ENCODE measurements around the gene LRRC4B. TPM values are rescaled to one million over a fixed set of nuclear protein-coding genes. Genes with fewer than 3 reads are reported as not detected.
"Not testable (repeated sequence)": the region's sequence is repeated elsewhere in the genome, so short reads cannot be mapped to it uniquely, and the experiment has no call there.

Gene LRRC4B
- total RNA-seq, 1 experiment from 2014 or later = 3.8 TPM

DNA sequence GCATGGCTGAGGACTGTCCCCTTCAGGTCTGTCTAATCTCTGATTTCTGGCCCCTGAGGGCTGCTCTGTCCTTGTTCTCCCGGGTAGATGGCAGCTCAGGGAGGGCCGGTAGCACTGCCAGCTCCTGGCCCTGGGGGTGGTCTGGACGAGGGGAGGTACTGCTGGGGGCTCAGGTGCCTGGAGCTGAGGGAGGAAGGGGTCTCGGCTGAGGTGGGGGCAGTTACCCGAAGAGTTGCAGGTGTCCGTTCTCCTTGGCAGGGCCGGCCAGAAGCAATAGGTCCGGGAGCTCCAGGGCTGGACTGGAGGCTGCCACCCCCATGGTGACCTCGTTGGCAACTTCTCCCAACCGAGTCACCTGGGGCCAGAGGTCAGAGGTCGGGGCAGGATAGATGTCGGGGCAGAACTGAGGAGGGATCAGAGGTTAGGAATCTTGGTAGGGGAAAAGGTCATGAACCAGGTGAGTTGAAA is 93.1 kb downstream of the LRRC4B start:
- no peaks in the 10 kb centered on the region for H3K23me2 ChIP-seq (ENCODE audit: insufficient read length, low read depth, low read length, poor library complexity, severe bottlenecking)
- H3K27ac Mint-ChIP-seq = peak overlapping the region in 1 of 3 experiments; percentile 22; a peak in 1 of 7 replicates
- WGBS (ENCODE audit: extremely low coverage, insufficient read length, low lambda C conversion rate) = no CpG with 5 or more reads among the region's 12 CpGs

DNA sequence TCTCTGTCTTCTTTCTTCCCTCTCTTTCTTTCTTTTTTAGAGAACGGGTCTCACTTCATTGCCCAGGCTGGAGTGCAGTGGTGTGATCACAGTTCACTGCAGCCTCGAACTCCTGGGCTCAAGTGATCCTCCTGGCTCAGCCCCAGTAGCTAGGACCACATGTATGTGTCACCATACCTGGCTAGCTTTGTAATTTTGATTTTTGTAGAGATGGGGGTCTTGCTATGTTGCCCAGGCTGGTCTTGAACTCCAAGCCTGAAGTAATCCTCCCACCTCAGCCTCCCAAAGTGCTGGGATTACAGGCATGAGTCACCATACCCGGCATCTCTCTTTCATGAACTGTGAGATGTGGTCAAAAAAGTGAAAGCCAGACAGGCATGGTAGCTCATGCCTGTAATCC is 94.9 kb downstream of the LRRC4B start:
- H3K27me3 Mint-ChIP-seq (ENCODE audit: low read depth) = peaks cover 11% of the 10 kb centered on the region
- H3K4me1 Mint-ChIP-seq = peaks cover 6 to 18% of the 10 kb centered on the region in 2 experiments
- H3K27ac Mint-ChIP-seq; H3K23me2 ChIP-seq (ENCODE audit: insufficient read length, low read depth, low read length, poor library complexity, severe bottlenecking); H4K8ac ChIP-seq (replicated peaks; ENCODE audit: insufficient read length, low read depth, low read length); H2AK5ac ChIP-seq (ENCODE audit: insufficient read length, low read length); H2BK12ac ChIP-seq (ENCODE audit: insufficient read length, low read depth, low read length); H4K91ac ChIP-seq (ENCODE audit: insufficient read length, low read depth, low read length); H3K27ac ChIP-seq (ENCODE audit: insufficient read length, low read depth, low read length); H3K27me3 ChIP-seq (ENCODE audit: insufficient read depth, low read length); H2AFZ ChIP-seq (ENCODE audit: low read length); H3K4me1 ChIP-seq (ENCODE audit: insufficient read depth, low read length); H3K9me3 ChIP-seq (ENCODE audit: control insufficient read depth, low read depth, low read length); H3T11ph ChIP-seq (ENCODE audit: low read length); H2BK120ac ChIP-seq (ENCODE audit: low read depth, low read length, poor library complexity, severe bottlenecking); H3K18ac ChIP-seq (ENCODE audit: insufficient read length, low read depth, low read length); H3K4ac ChIP-seq (ENCODE audit: low read depth, low read length); H3K79me2 ChIP-seq (ENCODE audit: insufficient read depth, low read length); H3K23ac ChIP-seq (ENCODE audit: insufficient read length, low read depth, low read length); H4K20me1 ChIP-seq (ENCODE audit: control insufficient read depth, insufficient read depth, insufficient read length); H3K56ac ChIP-seq (ENCODE audit: insufficient read length, low read depth, low read length); H3K4me3 Mint-ChIP-seq; H3K9ac ChIP-seq (ENCODE audit: extremely low read depth, insufficient read length, low read length); H4K5ac ChIP-seq (ENCODE audit: insufficient read length, low read depth, low read length); H2BK15ac ChIP-seq (ENCODE audit: low read depth, low read length); H3K4me2 ChIP-seq (ENCODE audit: insufficient read depth, insufficient read length, low read length); H3K79me1 ChIP-seq (ENCODE audit: insufficient read depth, low read depth, low read length, poor library complexity, severe bottlenecking); H2BK5ac ChIP-seq (ENCODE audit: insufficient read length, low read length); H3K14ac ChIP-seq (ENCODE audit: insufficient read depth, low read length); DNase-seq; H2BK20ac ChIP-seq (ENCODE audit: low read depth, low read length, poor library complexity, severe bottlenecking): not testable (repeated sequence)
- peaks cover 12 to 15% (median 14%) of the 10 kb centered on the region in 3 experiments for H3K36me3 Mint-ChIP-seq (ENCODE audit: insufficient read depth in 1 of 3, low read depth in 3 of 3)
- no CpG with 5 or more reads among the region's 3 CpGs for WGBS (ENCODE audit: extremely low coverage, insufficient read length, low lambda C conversion rate)
- H3K9me3 Mint-ChIP-seq = peaks cover 10 to 14% of the 10 kb centered on the region in 2 experiments

More for the DNA sequence above, 93.1 kb downstream of the LRRC4B start:
- H3K27me3 ChIP-seq (ENCODE audit: insufficient read depth, low read length) = no peaks in the 10 kb centered on the region
- no peak overlapping the region for H3K4me2 ChIP-seq (ENCODE audit: insufficient read depth, insufficient read length, low read length)
- H2BK120ac ChIP-seq (ENCODE audit: low read depth, low read length, poor library complexity, severe bottlenecking) = no peak overlapping the region
- H4K5ac ChIP-seq (ENCODE audit: insufficient read length, low read depth, low read length) = no peak overlapping the region
- H2BK20ac ChIP-seq (ENCODE audit: low read depth, low read length, poor library complexity, severe bottlenecking) = no peak overlapping the region
- no peaks in the 10 kb centered on the region for H4K20me1 ChIP-seq (ENCODE audit: control insufficient read depth, insufficient read depth, insufficient read length)
- Mint-ChIP-seq H3K36me3 (ENCODE audit: insufficient read depth in 1 of 3, low read depth in 3 of 3) (peaks cover 23 to 27% (median 26%) of the 10 kb centered on the region in 3 experiments), H3K27me3 (ENCODE audit: low read depth) (peaks cover 2% of the 10 kb centered on the region), H3K4me1 (peaks cover 8 to 21% of the 10 kb centered on the region in 2 experiments), H3K4me3 (peak overlapping the region; percentile 96 to 99), H3K9me3 (peaks cover 10 to 21% of the 10 kb centered on the region in 2 experiments)
- H2BK12ac ChIP-seq (ENCODE audit: insufficient read length, low read depth, low read length) = no peak overlapping the region
- no peak overlapping the region for H2BK15ac ChIP-seq (ENCODE audit: low read depth, low read length)
- no peak overlapping the region for H4K8ac ChIP-seq (replicated peaks; ENCODE audit: insufficient read length, low read depth, low read length)
- no peak overlapping the region for H3K23ac ChIP-seq (ENCODE audit: insufficient read length, low read depth, low read length)
- no peak overlapping the region for H3K27ac ChIP-seq (ENCODE audit: insufficient read length, low read depth, low read length)
- H3K4ac ChIP-seq (ENCODE audit: low read depth, low read length) = no peak overlapping the region
- H3K18ac ChIP-seq (ENCODE audit: insufficient read length, low read depth, low read length) = no peak overlapping the region
- peaks cover 5% of the 10 kb centered on the region; the same call in 1 of the 2 replicates for H3K79me2 ChIP-seq (ENCODE audit: insufficient read depth, low read length)
- no peak overlapping the region for H2AK5ac ChIP-seq (ENCODE audit: insufficient read length, low read length)
- no peak overlapping the region for H3K14ac ChIP-seq (ENCODE audit: insufficient read depth, low read length)
- H3K4me1 ChIP-seq (ENCODE audit: insufficient read depth, low read length) = peaks cover 4% of the 10 kb centered on the region; the same call in 1 of the 2 replicates
- DNase-seq = no peak
- no peak overlapping the region for H3T11ph ChIP-seq (ENCODE audit: low read length)
- H3K9ac ChIP-seq (ENCODE audit: extremely low read depth, insufficient read length, low read length) = no peak overlapping the region
- peaks cover 9% of the 10 kb centered on the region for H3K79me1 ChIP-seq (ENCODE audit: insufficient read depth, low read depth, low read length, poor library complexity, severe bottlenecking)
- H4K91ac ChIP-seq (ENCODE audit: insufficient read length, low read depth, low read length) = no peak overlapping the region
- H3K9me3 ChIP-seq (ENCODE audit: control insufficient read depth, low read depth, low read length) = peaks cover 7% of the 10 kb centered on the region
- TF ChIP-seq, protein P1, sequence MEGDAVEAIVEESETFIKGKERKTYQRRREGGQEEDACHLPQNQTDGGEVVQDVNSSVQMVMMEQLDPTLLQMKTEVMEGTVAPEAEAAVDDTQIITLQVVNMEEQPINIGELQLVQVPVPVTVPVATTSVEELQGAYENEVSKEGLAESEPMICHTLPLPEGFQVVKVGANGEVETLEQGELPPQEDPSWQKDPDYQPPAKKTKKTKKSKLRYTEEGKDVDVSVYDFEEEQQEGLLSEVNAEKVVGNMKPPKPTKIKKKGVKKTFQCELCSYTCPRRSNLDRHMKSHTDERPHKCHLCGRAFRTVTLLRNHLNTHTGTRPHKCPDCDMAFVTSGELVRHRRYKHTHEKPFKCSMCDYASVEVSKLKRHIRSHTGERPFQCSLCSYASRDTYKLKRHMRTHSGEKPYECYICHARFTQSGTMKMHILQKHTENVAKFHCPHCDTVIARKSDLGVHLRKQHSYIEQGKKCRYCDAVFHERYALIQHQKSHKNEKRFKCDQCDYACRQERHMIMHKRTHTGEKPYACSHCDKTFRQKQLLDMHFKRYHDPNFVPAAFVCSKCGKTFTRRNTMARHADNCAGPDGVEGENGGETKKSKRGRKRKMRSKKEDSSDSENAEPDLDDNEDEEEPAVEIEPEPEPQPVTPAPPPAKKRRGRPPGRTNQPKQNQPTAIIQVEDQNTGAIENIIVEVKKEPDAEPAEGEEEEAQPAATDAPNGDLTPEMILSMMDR (conservative IDR thresholded peaks at IDR 0.05) = no peak
- H2BK5ac ChIP-seq (ENCODE audit: insufficient read length, low read length) = no peak overlapping the region
- no peak overlapping the region for H2AFZ ChIP-seq (ENCODE audit: low read length)
- no peak overlapping the region for H3K56ac ChIP-seq (ENCODE audit: insufficient read length, low read depth, low read length)
